Sigmoid colon (tissue), 4 donors: ENCODE measurements around the gene NEK6.

Source experiments
- CTCF ChIP-seq, 4 experiments: fragments of 450-650 bp in 3 of 4; fragments of 200-600 bp in 1 of 4; IDR thresholded peaks; one replicate each; pipeline ENCODE4 v1.5.1; 2016 to 2019; ENCODE audit warnings: antibody characterized with exemption in 4 of 4, mild to moderate bottlenecking in 3 of 4, moderate library complexity in 2 of 4
- POLR2A ChIP-seq, 2 donors: fragments of 450-650 bp; IDR thresholded peaks; one replicate each; pipeline ENCODE4 v1.6.1; 2016; ENCODE audit warnings: antibody characterized with exemption in 2 of 2, mild to moderate bottlenecking in 2 of 2, moderate library complexity in 2 of 2
- POLR2AphosphoS5 ChIP-seq, 4 donors: sonication (generic); formaldehyde crosslinking; IDR thresholded peaks; one replicate each; pipeline ENCODE4 v1.6.1; 2017; ENCODE audit warnings: antibody characterized with exemption in 4 of 4

DNA sequence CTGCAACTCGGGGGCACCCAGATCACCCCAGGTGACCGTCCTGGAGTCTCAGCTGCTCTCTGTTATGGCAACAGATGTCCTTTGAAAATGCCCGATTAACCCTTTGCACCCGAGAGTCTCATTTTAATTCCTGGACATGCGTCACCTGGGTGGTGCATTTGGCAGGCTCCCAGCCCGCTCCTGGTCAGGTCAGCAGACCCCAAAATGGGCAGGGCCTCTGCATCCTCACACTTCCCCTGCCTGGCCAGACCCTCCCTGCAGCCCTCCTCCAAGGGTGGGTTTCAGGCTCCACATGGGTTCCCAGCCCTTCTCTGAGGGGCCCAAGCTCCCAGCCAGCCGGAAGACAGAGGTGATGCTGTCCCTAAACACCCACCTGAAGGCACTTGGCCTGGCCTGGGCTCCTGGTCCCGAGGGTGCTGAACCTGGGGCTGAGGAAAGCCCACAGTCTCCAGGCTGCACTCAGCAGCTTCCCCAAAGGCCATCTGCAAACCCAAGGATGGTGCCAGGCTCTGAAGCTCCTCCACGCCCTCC is 88.1 kb downstream of the NEK6 start:
- TF ChIP-seq CTCF (IDR thresholded peaks at IDR 0.05) (no peak), POLR2A (IDR thresholded peaks at IDR 0.05) (no peak), POLR2AphosphoS5 (IDR thresholded peaks at IDR 0.05) (no peak)
